DOHH2 (cell line): ENCODE data around the gene SPPL2A.
"Not testable (repeated sequence)": the region's sequence is repeated elsewhere in the genome, so short reads cannot be mapped to it uniquely, and the experiment has no call there.

Source experiments
- H3F3A ChIP-seq: fragments of 200-600 bp; sonication (generic), shearing (Covaris generic); 2 replicates; pipeline ENCODE4 v1.6.0; 2016; ENCODE audit warnings: antibody characterized with exemption, mild to moderate bottlenecking; ENCODE audit not compliant: control insufficient read depth, insufficient read depth
- H3K27ac ChIP-seq: fragments of 200-600 bp; sonication (generic); 2 replicates; pipeline ENCODE4 v1.5.1; 2014; ENCODE audit warnings: low read depth, mild to moderate bottlenecking, low read length, moderate library complexity
- H3K27me3 ChIP-seq: fragments of 200-600 bp; sonication (generic); 2 replicates; pipeline ENCODE4 v1.6.1; 2014; ENCODE audit warnings: mild to moderate bottlenecking, low read length, mixed read lengths; ENCODE audit not compliant: control insufficient read depth
- H3K36me3 ChIP-seq: fragments of 200-600 bp; sonication (generic); 2 replicates; pipeline ENCODE4 v1.6.1; 2014; ENCODE audit warnings: mild to moderate bottlenecking, low read length, moderate library complexity, mixed read lengths; ENCODE audit not compliant: control insufficient read depth
- H3K4me1 ChIP-seq: fragments of 200-600 bp; sonication (generic); 2 replicates; pipeline ENCODE4 v1.6.1; 2014; ENCODE audit warnings: mild to moderate bottlenecking, low read length, mixed read lengths; ENCODE audit not compliant: control insufficient read depth
- H3K4me2 ChIP-seq: fragments of 200-600 bp; sonication (generic); 2 replicates; pipeline ENCODE4 v1.6.0; 2014; ENCODE audit warnings: mild to moderate bottlenecking, low read length, moderate library complexity
- H3K4me3 ChIP-seq: fragments of 200-600 bp; sonication (generic); 2 replicates; pipeline ENCODE4 v1.5.1; 2014; ENCODE audit warnings: mild to moderate bottlenecking, low read length, mixed read lengths
- H3K79me2 ChIP-seq: fragments of 200-600 bp; sonication (generic); 2 replicates; pipeline ENCODE4 v1.6.1; 2014; ENCODE audit warnings: mild to moderate bottlenecking, low read length, mixed read lengths; ENCODE audit not compliant: control insufficient read depth
- H3K9me2 ChIP-seq: fragments of 200-600 bp; sonication (generic); replicated peaks from 2 replicates; pipeline ENCODE4 v1.6.1; 2014; ENCODE audit warnings: mild to moderate bottlenecking, low read length, mixed read lengths; ENCODE audit not compliant: control insufficient read depth
- H3K9me3 ChIP-seq: fragments of 200-600 bp; sonication (generic); 2 replicates; pipeline ENCODE4 v1.6.1; 2014; ENCODE audit warnings: antibody characterized with exemption, low read length, mixed read lengths; ENCODE audit not compliant: control insufficient read depth, insufficient read depth
- H4K20me1 ChIP-seq: fragments of 200-600 bp; sonication (generic); 2 replicates; pipeline ENCODE4 v1.6.0; 2014; ENCODE audit warnings: low read depth, mild to moderate bottlenecking, antibody characterized with exemption, low read length, moderate library complexity; ENCODE audit not compliant: control insufficient read depth, insufficient read depth
- CTCF ChIP-seq: fragments of 200-600 bp; sonication (generic); IDR thresholded peaks from one replicate; pipeline ENCODE4 v1.5.1; 2014; ENCODE audit warnings: antibody characterized with exemption, mild to moderate bottlenecking, low read depth, low read length; ENCODE audit not compliant: poor library complexity, severe bottlenecking
- EZH2phosphoT487 ChIP-seq: fragments of 200-600 bp; sonication (generic); IDR thresholded peaks from 2 replicates; pipeline ENCODE4 v1.6.1; 2017; ENCODE audit warnings: borderline replicate concordance, mild to moderate bottlenecking, antibody characterized with exemption, low read length, moderate library complexity, mixed read lengths

Gene SPPL2A

GRCh38 chr15:50765195-50765967 is at the start of gene SPPL2A:
Gene SPPL2A, minus strand, starts transcription at chr15:50765706. Its CDS starts 173 bp downstream, at chr15:50765533.
- Histone ChIP-seq H3K27me3 (no peaks in the 10 kb centered on the region), H4K20me1 (no peaks in the 10 kb centered on the region), H3K4me1 (peaks cover 15% of the 10 kb centered on the region), H3K9me3 (no peaks in the 10 kb centered on the region), H3F3A (0 out of 2 replicates have a peak, but pooled peaks cover 2% of the 10 kb centered on the region), H3K4me2 (peak within 1 kb of the TSS; percentile 80), H3K4me3 (peak within 1 kb of the TSS; percentile 92), H3K9me2 (no peaks in the 10 kb centered on the region), H3K36me3 (no peaks in the 10 kb centered on the region; the same call in 1 of the 2 replicates), H3K79me2 (peaks cover 43% of the 10 kb centered on the region), H3K27ac (peak within 1 kb of the TSS; percentile 65)
- TF ChIP-seq EZH2phosphoT487 = no peak

GRCh38 chr15:50814634-50815033 is 49.1 kb upstream of the SPPL2A start:
- Histone ChIP-seq H3K9me2 (no peaks in the 10 kb centered on the region), H3K9me3 (no peaks in the 10 kb centered on the region), H4K20me1 (no peaks in the 10 kb centered on the region), H3K4me1 (no peaks in the 10 kb centered on the region), H3K79me2 (no peaks in the 10 kb centered on the region), H3K4me3 (no peak overlapping the region), H3K36me3 (no peaks in the 10 kb centered on the region), H3K27ac (no peak overlapping the region), H3K27me3 (peaks cover 9% of the 10 kb centered on the region), H3K4me2 (no peak overlapping the region), H3F3A (no peaks in the 10 kb centered on the region)
- TF ChIP-seq EZH2phosphoT487 = no peak
- TF ChIP-seq CTCF = no peak

GRCh38 chr15:50813865-50814264 is 48.4 kb upstream of the SPPL2A start:
- Histone ChIP-seq H3K9me2 (no peaks in the 10 kb centered on the region), H3K4me3 (no peak overlapping the region), H3K4me1 (no peaks in the 10 kb centered on the region), H3K9me3 (no peaks in the 10 kb centered on the region), H3F3A (no peaks in the 10 kb centered on the region), H3K79me2 (no peaks in the 10 kb centered on the region), H3K27ac (no peak overlapping the region), H4K20me1 (no peaks in the 10 kb centered on the region), H3K4me2 (no peak overlapping the region), H3K27me3 (peaks cover 9% of the 10 kb centered on the region), H3K36me3 (no peaks in the 10 kb centered on the region)
- no peak for TF ChIP-seq EZH2phosphoT487
- TF ChIP-seq CTCF = no peak

GRCh38 chr15:50813089-50813488 is 47.6 kb upstream of the SPPL2A start:
- no peak for TF ChIP-seq EZH2phosphoT487
- no peak for TF ChIP-seq CTCF
- H3K4me2 ChIP-seq = no peak overlapping the region
- no peaks in the 10 kb centered on the region for H3K4me1 ChIP-seq

GRCh38 chr15:50812181-50812506 is 46.6 kb upstream of the SPPL2A start:
- not testable (repeated sequence) for H3K9me3 ChIP-seq, H3K9me2 ChIP-seq, H3K4me1 ChIP-seq, H3K79me2 ChIP-seq, H3F3A ChIP-seq, H3K4me2 ChIP-seq, H3K27ac ChIP-seq, H3K36me3 ChIP-seq, H4K20me1 ChIP-seq, H3K27me3 ChIP-seq, H3K4me3 ChIP-seq

More at GRCh38 chr15:50813089-50813488, 47.6 kb upstream of the SPPL2A start:
- Histone ChIP-seq H3K9me3 (no peaks in the 10 kb centered on the region), H3K36me3 (no peaks in the 10 kb centered on the region), H3K79me2 (no peaks in the 10 kb centered on the region), H3K4me3 (no peak overlapping the region), H3K27ac (no peak overlapping the region), H3K27me3 (peaks cover 9% of the 10 kb centered on the region), H4K20me1 (no peaks in the 10 kb centered on the region), H3K9me2 (no peaks in the 10 kb centered on the region), H3F3A (no peaks in the 10 kb centered on the region)
